ENCODE data around the gene POLE4. TPM values are rescaled to one million over a fixed set of nuclear protein-coding genes. Genes with fewer than 3 reads are reported as not detected.

The POLE4 gene, protein sequence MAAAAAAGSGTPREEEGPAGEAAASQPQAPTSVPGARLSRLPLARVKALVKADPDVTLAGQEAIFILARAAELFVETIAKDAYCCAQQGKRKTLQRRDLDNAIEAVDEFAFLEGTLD
- 15.5 and 24.5 TPM in 2 replicates for total RNA-seq

DNA sequence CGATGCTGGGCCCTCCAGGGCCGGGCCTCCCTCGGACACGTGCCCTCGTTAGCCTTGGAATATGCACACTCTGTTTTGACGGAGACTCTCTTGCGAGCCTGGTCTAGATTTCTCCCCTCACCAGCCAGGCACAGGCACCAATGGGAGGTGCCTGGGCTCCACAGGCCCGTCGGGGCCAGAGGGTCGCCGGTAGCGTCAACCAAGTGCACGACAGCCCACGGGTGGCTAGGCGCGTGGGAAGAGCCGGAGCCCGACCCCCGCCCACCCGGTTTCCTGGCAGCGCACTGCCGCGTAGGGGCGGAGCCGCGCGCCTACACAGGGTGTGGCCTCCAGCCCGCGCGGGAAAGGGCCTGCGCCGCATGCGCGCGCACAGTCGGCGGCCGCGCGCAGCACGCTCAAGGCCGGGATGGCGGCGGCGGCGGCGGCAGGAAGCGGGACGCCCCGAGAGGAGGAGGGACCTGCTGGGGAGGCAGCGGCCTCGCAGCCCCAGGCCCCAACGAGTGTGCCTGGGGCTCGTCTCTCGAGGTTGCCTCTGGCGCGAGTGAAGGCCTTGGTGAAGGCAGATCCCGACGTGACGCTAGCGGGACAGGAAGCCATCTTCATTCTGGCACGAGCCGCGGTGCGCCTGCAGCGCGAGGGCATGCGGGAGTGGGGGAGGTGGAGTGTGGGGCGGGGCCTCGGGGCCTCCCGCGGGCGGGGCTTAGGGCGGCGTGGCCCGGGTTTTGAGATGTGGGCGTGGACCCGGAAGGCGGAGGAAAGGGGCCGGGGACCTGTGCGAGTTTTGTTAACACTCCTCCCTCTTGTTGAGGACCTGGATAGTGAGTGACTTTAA lies at the start of gene POLE4:
Gene POLE4 (plus strand): TSS at position 370 of the 832 bp plus-strand sequence. CDS start 37 bp downstream, at position 407.

Other genes starting within 250 kb of the POLE4 start
- 68.8 and 80.5 TPM in 2 replicates for gene HK2, start 124.5 kb upstream of the POLE4 start, total RNA-seq
- 0.19 and 0.56 TPM in 2 replicates for gene TACR1, start 240.9 kb downstream of the POLE4 start, total RNA-seq

Data from regular cardiac myocyte (primary cell).